Measurements from ENCODE around the gene TAS2R41. TPM values are rescaled to one million over a fixed set of nuclear protein-coding genes. Genes with fewer than 3 reads are reported as not detected.

TAS2R41 gene
- total RNA-seq, 1 donor from 2014 or later = not detected

GRCh38 chr7:143451746-143452145, 25.9 kb upstream of the TAS2R41 start:
- H3K27me3 ChIP-seq (ENCODE audit: control insufficient read depth, insufficient read depth, low read length) = no peaks in the 10 kb centered on the region
- no peaks in the 10 kb centered on the region for H3K36me3 ChIP-seq (ENCODE audit: control insufficient read depth, insufficient read depth, low read length)
- no peak for DNase-seq (ENCODE audit: low read depth)
- TF ChIP-seq, protein P1, sequence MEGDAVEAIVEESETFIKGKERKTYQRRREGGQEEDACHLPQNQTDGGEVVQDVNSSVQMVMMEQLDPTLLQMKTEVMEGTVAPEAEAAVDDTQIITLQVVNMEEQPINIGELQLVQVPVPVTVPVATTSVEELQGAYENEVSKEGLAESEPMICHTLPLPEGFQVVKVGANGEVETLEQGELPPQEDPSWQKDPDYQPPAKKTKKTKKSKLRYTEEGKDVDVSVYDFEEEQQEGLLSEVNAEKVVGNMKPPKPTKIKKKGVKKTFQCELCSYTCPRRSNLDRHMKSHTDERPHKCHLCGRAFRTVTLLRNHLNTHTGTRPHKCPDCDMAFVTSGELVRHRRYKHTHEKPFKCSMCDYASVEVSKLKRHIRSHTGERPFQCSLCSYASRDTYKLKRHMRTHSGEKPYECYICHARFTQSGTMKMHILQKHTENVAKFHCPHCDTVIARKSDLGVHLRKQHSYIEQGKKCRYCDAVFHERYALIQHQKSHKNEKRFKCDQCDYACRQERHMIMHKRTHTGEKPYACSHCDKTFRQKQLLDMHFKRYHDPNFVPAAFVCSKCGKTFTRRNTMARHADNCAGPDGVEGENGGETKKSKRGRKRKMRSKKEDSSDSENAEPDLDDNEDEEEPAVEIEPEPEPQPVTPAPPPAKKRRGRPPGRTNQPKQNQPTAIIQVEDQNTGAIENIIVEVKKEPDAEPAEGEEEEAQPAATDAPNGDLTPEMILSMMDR (IDR thresholded peaks at IDR 0.05; ENCODE audit: insufficient read depth, low read length, poor library complexity, severe bottlenecking) = no peak
- H3K4me3 ChIP-seq (ENCODE audit: low read depth, low read length) = no peak overlapping the region

GRCh38 chr7:143452495-143452894, 25.2 kb upstream of the TAS2R41 start:
- Histone ChIP-seq H3K36me3 (ENCODE audit: control insufficient read depth, insufficient read depth, low read length) (no peaks in the 10 kb centered on the region), H3K4me3 (ENCODE audit: low read depth, low read length) (no peak overlapping the region), H3K27me3 (ENCODE audit: control insufficient read depth, insufficient read depth, low read length) (no peaks in the 10 kb centered on the region)
- no peak for DNase-seq (ENCODE audit: low read depth)
- TF ChIP-seq, protein P1 (IDR thresholded peaks at IDR 0.05; ENCODE audit: insufficient read depth, low read length, poor library complexity, severe bottlenecking) = no peak

DNA sequence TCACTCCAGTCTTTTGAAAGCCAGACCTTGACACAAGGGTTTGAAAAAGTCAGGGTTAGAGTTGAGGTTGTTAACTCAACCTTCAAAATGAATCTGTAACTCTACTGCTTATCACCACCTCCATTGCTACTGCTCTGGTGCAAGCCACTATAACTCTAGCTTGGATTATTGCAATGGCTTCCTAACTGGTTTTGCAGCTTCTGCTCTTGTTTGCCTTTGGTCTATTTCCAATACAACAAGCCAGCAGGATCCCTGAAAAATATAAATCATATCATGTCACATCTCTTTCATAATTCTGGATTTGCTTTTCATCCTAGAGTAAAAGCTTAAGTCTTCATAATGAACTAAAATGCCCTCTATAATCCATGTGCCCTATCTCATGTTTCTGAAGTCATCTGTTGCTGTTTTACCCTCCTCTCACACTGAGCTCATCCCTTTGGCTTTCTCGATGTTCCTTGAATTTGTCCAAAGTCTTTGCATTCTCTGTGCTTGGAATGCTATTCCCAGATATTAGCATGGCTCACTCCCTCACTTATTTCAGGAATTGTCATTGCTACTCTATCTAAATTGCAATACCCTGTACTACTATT, 23.5 kb upstream of the TAS2R41 start:
- no peak for DNase-seq (ENCODE audit: low read depth)
- H3K36me3 ChIP-seq (ENCODE audit: control insufficient read depth, insufficient read depth, low read length) = no peaks in the 10 kb centered on the region
- TF ChIP-seq, protein P1 (IDR thresholded peaks at IDR 0.05; ENCODE audit: insufficient read depth, low read length, poor library complexity, severe bottlenecking) = no peak
- no peaks in the 10 kb centered on the region for H3K27me3 ChIP-seq (ENCODE audit: control insufficient read depth, insufficient read depth, low read length)
- no peak overlapping the region for H3K4me3 ChIP-seq (ENCODE audit: low read depth, low read length)

DNA sequence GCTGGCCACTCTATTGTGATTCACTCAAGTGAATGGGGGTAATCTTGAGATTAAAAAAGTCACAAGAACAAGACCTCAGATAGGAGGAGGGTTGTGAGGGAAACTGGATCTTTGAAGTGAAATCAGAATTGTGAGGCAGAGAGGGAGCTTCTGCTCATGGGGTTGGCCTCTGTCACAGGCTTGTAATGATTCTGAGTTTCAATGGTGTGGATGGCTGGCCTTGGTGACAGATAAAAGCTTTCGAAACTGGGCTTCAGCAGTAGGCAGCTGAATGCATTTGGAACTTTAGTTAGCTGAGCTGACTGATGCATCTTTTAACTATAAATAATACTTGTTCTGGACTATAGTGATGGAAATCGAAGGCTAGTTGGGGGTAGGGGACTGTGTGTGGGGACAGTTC, 22.2 kb upstream of the TAS2R41 start:
- TF ChIP-seq, protein P1 (IDR thresholded peaks at IDR 0.05; ENCODE audit: insufficient read depth, low read length, poor library complexity, severe bottlenecking) = no peak
- H3K27me3 ChIP-seq (ENCODE audit: control insufficient read depth, insufficient read depth, low read length) = no peaks in the 10 kb centered on the region
- DNase-seq (ENCODE audit: low read depth) = no peak
- no peaks in the 10 kb centered on the region for H3K36me3 ChIP-seq (ENCODE audit: control insufficient read depth, insufficient read depth, low read length)
- H3K4me3 ChIP-seq (ENCODE audit: low read depth, low read length) = no peak overlapping the region

- TF ChIP-seq, protein P1 (IDR thresholded peaks at IDR 0.05; ENCODE audit: insufficient read depth, low read length, poor library complexity, severe bottlenecking) = no peak
- Histone ChIP-seq H3K36me3 (ENCODE audit: control insufficient read depth, insufficient read depth, low read length) (no peaks in the 10 kb centered on the region), H3K4me3 (ENCODE audit: low read depth, low read length) (no peak overlapping the region), H3K27me3 (ENCODE audit: control insufficient read depth, insufficient read depth, low read length) (no peaks in the 10 kb centered on the region)
- DNase-seq (ENCODE audit: low read depth) = no peak
Observed at GRCh38 chr7:143455942-143456341, 21.7 kb upstream of the TAS2R41 start.
